Muscle of leg (tissue), 16 donors: Measurements from ENCODE around the gene JUN. TPM values are rescaled to one million over a fixed set of nuclear protein-coding genes. Genes with fewer than 3 reads are reported as not detected.

Experiments used
- DNase-seq: peaks from one replicate; pipeline ENCODE4 v3.0.0; 2013
- H3K27ac ChIP-seq: one replicate; pipeline ENCODE4 v1.5.1; 2013; ENCODE audit warnings: mild to moderate bottlenecking, low read length, control low read depth
- H3K27me3 ChIP-seq: one replicate; pipeline ENCODE4 v1.6.1; 2013; ENCODE audit warnings: low read length; ENCODE audit not compliant: control insufficient read depth, insufficient read depth
- H3K36me3 ChIP-seq: one replicate; pipeline ENCODE4 v1.6.1; 2013; ENCODE audit warnings: low read length; ENCODE audit not compliant: control insufficient read depth, insufficient read depth
- H3K4me1 ChIP-seq: one replicate; pipeline ENCODE4 v1.6.1; 2013; ENCODE audit warnings: low read length; ENCODE audit not compliant: control insufficient read depth, insufficient read depth
- H3K4me3 ChIP-seq: one replicate; pipeline ENCODE4 v1.5.1; 2013; ENCODE audit warnings: low read length, control low read depth
- H3K9me3 ChIP-seq: replicated peaks from 2 replicates; pipeline ENCODE4 v1.6.1; 2013; ENCODE audit warnings: low read depth, low read length; ENCODE audit not compliant: control insufficient read depth
- WGBS: methylation state at CpG from one replicate; pipeline ENCODE4 v1.1.5; 2013; ENCODE audit warnings: missing lambda C conversion rate; ENCODE audit not compliant: insufficient coverage; 5-methylcytosine and 5-hydroxymethylcytosine counted together
- long read RNA-seq, 11 donors: transcript quantifications; one replicate each; lab custom pipeline, GENCODE V29; 2026
- polyA plus RNA-seq, 8 donors: library from polyadenylated mRNA; unstranded; fragments of 120-200 nt; gene quantifications; one replicate each; pipeline versions ENCODE4 v1.2.1 to v1.2.3, GENCODE V29; 2013; ENCODE audit warnings: inconsistent platforms in 1 of 8, low replicate concordance in 1 of 8; ENCODE audit not compliant: insufficient read length in 8 of 8, insufficient read depth in 1 of 8
- total RNA-seq: library from RNA; stranded (reverse); fragments of 120-200 nt; gene quantifications from one replicate; pipeline ENCODE4 v1.2.4, GENCODE V29; 2013

The JUN gene
- 122 TPM for total RNA-seq
- 100 to 1,000 TPM in 7 of 8 donors, 10 to 100 TPM in 1; 73.2 to 282 (median 205) TPM for polyA plus RNA-seq
- long read RNA-seq, donor 1, transcript JUN-201 (1 exons, 3,540 nt), result major isoform, 170 of 170 reads
- long read RNA-seq, donor 1, partial matches to known transcripts, result 0 of 170 reads
- long read RNA-seq, donor 1, other reads (novel, unspliced or antisense), result 0 of 170 reads
- long read RNA-seq, donor 2, transcript JUN-201 (1 exons, 3,540 nt), result major isoform, 30 of 30 reads
- long read RNA-seq, donor 2, partial matches to known transcripts, result 0 of 30 reads
- long read RNA-seq, donor 2, other reads (novel, unspliced or antisense), result 0 of 30 reads
- long read RNA-seq, donor 3, transcript JUN-201 (1 exons, 3,540 nt), result major isoform, 289 of 289 reads
- long read RNA-seq, donor 3, partial matches to known transcripts, result 0 of 289 reads
- long read RNA-seq, donor 3, other reads (novel, unspliced or antisense), result 0 of 289 reads
- long read RNA-seq, donor 4, transcript JUN-201 (1 exons, 3,540 nt), result major isoform, 596 of 596 reads
- long read RNA-seq, donor 4, partial matches to known transcripts, result 0 of 596 reads
- long read RNA-seq, donor 4, other reads (novel, unspliced or antisense), result 0 of 596 reads
- long read RNA-seq, donor 5, transcript JUN-201 (1 exons, 3,540 nt), result major isoform, 489 of 489 reads
- long read RNA-seq, donor 5, partial matches to known transcripts, result 0 of 489 reads
- long read RNA-seq, donor 5, other reads (novel, unspliced or antisense), result 0 of 489 reads
- long read RNA-seq, donor 6, transcript JUN-201 (1 exons, 3,540 nt), result major isoform, 243 of 243 reads
- long read RNA-seq, donor 6, partial matches to known transcripts, result 0 of 243 reads
- long read RNA-seq, donor 6, other reads (novel, unspliced or antisense), result 0 of 243 reads
- long read RNA-seq, donor 7, transcript JUN-201 (1 exons, 3,540 nt), result major isoform, 427 of 427 reads
- long read RNA-seq, donor 7, partial matches to known transcripts, result 0 of 427 reads
- long read RNA-seq, donor 7, other reads (novel, unspliced or antisense), result 0 of 427 reads
- long read RNA-seq, donor 8, transcript JUN-201 (1 exons, 3,540 nt), result major isoform, 183 of 183 reads
- long read RNA-seq, donor 8, partial matches to known transcripts, result 0 of 183 reads
- long read RNA-seq, donor 8, other reads (novel, unspliced or antisense), result 0 of 183 reads
- long read RNA-seq, donor 9, transcript JUN-201 (1 exons, 3,540 nt), result major isoform, 362 of 362 reads
- long read RNA-seq, donor 9, partial matches to known transcripts, result 0 of 362 reads
- long read RNA-seq, donor 9, other reads (novel, unspliced or antisense), result 0 of 362 reads
- long read RNA-seq, donor 10, transcript JUN-201 (1 exons, 3,540 nt), result major isoform, 715 of 715 reads
- long read RNA-seq, donor 10, partial matches to known transcripts, result 0 of 715 reads
- long read RNA-seq, donor 10, other reads (novel, unspliced or antisense), result 0 of 715 reads
- long read RNA-seq, donor 11, transcript JUN-201 (1 exons, 3,540 nt), result major isoform, 334 of 334 reads
- long read RNA-seq, donor 11, partial matches to known transcripts, result 0 of 334 reads
- long read RNA-seq, donor 11, other reads (novel, unspliced or antisense), result 0 of 334 reads

DNA sequence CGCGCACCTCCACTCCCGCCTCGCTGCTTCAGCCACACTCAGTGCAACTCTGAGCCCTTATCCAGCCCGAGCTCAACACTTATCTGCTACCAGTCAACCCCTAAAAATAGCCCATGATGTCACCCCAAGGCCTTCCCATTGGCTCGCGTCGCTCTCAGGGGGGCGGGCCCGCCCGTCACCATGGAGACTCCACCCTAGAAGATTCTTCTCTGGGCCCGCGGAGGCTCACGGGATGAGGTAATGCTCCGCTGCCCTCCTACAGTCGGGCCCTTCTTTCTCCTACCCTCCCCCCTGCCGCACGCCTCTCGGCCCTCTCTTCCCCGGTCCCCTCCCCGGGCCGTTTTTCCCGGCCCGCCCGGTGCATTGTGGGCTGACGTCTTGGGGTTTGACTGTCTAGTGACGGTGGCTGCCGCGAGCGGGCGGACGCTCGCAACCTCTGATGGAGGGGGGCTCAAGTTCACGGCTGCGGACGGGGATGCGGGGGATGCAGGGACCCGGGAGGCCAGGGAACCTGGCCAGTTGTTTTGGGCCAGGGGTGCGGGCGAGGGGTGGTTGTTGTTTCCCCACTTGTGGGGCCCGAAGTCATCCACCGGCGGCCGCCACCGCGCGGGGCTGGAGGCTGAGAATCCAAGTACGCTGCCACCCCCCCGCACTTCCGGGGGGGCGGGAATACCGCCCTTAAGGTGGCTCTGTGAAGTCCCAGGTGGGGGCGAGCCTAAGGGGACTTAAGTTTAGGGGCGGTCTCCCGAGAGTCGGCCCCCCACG, at the start of gene JUN:
TSS of gene JUN (minus strand) at position 55 of the 765 bp plus-strand sequence. CDS start 977 bp downstream, outside the sequence.
- 0% methylated on average over 37 of the region's 57 CpGs for WGBS
- peaks cover 5% of the 10 kb centered on the region for H3K36me3 ChIP-seq
- peaks cover 2% of the 10 kb centered on the region for H3K9me3 ChIP-seq
- H3K4me3 ChIP-seq, result peak within 1 kb of the TSS; percentile 97
- H3K4me1 ChIP-seq, result peaks cover 12% of the 10 kb centered on the region
- DNase-seq, result peak; percentile 100
- H3K27ac ChIP-seq, result peak within 1 kb of the TSS; percentile 100
- H3K27me3 ChIP-seq, result no peaks in the 10 kb centered on the region

DNA sequence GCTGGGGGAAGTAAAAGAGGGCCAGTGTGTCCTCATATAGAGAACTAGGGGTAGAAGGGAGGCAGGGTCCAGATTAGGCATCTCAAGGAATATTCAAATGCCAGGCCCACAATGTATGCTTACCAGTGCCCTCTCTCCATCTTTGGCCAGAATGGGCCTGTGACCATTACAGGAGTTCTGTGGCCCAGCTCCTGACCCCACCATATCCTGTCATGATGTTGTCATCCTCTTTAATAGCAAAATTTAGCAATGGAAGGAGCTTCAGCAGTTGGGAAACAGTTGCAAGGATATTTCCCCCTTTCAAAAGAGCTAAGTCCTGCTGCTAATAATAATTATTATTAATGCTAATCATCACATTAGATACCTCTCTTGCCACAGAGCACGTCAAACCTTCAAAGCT, 49.3 kb upstream of the JUN start:
- Histone ChIP-seq H3K4me1 (no peaks in the 10 kb centered on the region), H3K27ac (no peak overlapping the region), H3K36me3 (no peaks in the 10 kb centered on the region), H3K4me3 (no peak overlapping the region), H3K27me3 (no peaks in the 10 kb centered on the region), H3K9me3 (peaks cover under 1% of the 10 kb centered on the region)
- no peak for DNase-seq
- no CpG with 5 or more reads among the region's 1 CpG for WGBS

DNA sequence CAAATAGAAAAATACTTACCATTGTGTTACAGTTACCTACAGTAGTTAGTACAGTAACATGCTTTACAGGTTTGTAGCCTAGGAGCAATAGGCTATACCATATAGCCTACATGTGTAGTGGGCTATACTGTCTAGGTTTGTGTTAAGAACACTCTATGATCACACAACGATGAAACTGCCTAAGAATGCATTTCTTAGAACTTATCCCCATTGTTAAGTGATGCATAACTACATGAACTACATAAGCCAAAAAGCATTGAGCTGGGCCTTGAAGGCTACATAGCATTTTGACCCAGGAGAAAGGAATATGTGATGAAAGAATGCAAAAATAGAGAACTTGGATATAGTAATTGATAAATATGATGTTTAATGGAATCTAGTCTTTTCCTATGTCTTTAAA, 46.4 kb upstream of the JUN start:
- Histone ChIP-seq H3K4me1 (no peaks in the 10 kb centered on the region), H3K36me3 (no peaks in the 10 kb centered on the region), H3K27ac (no peak overlapping the region), H3K4me3 (no peak overlapping the region), H3K9me3 (peaks cover 20% of the 10 kb centered on the region), H3K27me3 (no peaks in the 10 kb centered on the region)
- no peak for DNase-seq
- WGBS, result no CpG with 5 or more reads among the region's 1 CpG

DNA sequence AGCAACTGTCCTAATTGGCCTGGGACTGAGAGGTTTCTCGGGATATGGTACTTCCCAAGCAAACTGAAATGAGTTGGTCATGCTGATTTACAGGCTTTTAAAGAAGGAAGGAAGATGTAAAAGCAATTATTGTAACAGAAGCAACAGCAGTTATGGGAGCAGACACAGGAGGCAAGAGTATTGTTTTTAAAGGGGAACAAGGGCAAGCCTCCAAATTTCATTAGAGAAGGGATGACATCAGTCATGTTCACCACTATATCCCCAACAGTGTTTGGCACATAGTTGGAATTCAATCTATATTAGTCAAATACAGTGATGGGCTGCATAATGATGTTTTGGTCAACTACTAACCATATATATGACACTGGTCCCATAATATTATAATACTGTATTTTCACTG, 46.0 kb upstream of the JUN start:
- Histone ChIP-seq H3K27me3 (no peaks in the 10 kb centered on the region), H3K4me3 (no peak overlapping the region), H3K9me3 (peaks cover 20% of the 10 kb centered on the region), H3K27ac (no peak overlapping the region), H3K4me1 (peaks cover 2% of the 10 kb centered on the region), H3K36me3 (no peaks in the 10 kb centered on the region)
- WGBS, result 30% methylated on average over 1 of the region's 1 CpG
- DNase-seq, result no peak

DNA sequence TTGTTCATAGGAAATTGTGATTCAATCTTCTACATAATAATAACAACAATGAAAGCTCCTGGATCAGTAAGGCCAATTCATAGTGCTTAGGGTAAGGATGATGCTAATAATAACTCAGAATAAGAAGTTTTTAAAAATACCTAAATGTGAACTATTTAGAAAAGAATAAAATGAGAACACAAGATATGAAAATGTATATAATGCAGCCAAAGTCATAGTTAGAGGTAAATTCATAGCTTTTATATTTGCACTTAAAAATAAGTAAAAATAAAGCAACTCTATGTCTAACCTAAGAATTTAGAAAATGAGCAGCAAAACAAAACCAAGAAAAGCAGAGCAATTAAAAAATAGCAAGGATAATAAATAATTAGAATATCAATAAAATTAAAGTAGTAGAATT, 43.5 kb upstream of the JUN start:
- peaks cover 4% of the 10 kb centered on the region for H3K4me1 ChIP-seq
- no peak overlapping the region for H3K27ac ChIP-seq
- H3K36me3 ChIP-seq, result no peaks in the 10 kb centered on the region
- no peaks in the 10 kb centered on the region for H3K27me3 ChIP-seq
- H3K9me3 ChIP-seq, result peaks cover 20% of the 10 kb centered on the region
- H3K4me3 ChIP-seq, result no peak overlapping the region
- DNase-seq, result no peak

DNA sequence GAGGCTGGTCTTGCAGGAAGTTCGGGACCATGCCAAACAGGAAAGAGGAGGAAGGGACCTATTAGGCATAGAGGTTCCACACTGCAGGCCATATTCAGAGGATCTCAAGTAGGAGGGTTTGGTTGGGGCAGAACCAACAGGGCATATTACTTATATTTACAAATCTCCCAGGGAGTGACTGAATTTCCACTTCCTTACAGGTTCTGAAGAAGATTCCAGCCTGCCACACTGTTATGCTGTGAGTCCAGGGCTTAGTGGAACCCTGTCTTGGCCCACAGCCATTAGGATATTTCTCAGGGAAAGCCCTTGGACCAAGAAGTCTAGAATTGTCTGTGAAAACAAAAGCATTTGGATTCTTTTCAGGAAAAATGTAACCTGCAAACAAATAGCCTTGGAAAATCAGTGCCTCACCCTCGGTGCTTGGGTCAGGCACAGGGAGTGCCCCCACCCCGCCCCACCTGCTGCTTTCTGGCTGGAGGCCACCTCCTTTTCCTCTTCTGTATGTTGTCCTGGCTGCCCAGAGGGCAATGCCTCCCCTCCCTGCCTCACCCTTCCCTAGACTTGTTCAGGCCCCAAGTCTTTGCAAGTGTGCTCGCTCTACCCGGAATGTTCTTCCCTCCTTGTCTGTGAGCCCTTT, 41.0 kb upstream of the JUN start:
- Histone ChIP-seq H3K9me3 (peaks cover 20% of the 10 kb centered on the region), H3K4me1 (peaks cover 4% of the 10 kb centered on the region), H3K4me3 (no peak overlapping the region), H3K36me3 (no peaks in the 10 kb centered on the region), H3K27me3 (no peaks in the 10 kb centered on the region), H3K27ac (no peak overlapping the region)
- DNase-seq, result peak; percentile 18
- WGBS, result 60% methylated on average over 3 of the region's 5 CpGs

DNA sequence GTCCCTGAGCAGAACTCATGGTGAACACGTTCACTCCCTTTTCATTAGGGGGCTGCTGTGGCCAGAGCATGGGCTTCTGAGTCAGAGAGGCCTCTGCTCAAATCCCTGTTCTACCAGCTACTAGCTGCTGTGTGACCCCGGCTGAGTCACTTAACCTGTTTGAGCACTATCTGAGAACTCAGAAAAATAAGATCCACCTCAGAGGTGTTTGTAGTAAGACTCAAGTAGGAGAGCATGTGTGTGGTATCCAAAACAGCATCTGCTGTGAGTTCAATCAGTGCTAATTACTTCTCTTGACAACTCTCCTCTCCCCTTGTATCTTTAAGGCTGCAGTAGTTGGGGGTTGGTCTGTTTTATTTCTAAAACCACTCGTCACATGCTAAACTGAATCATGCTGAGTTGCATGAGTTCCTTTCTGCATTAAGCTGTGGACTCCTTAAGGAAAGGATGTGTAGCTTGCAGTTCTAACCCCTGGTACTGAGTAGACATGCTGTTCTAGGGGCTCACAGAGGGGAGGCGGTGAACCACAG, 39.7 kb upstream of the JUN start:
- Histone ChIP-seq H3K4me3 (no peak overlapping the region), H3K4me1 (peaks cover 4% of the 10 kb centered on the region), H3K36me3 (no peaks in the 10 kb centered on the region), H3K27ac (no peak overlapping the region), H3K9me3 (peaks cover 20% of the 10 kb centered on the region), H3K27me3 (no peaks in the 10 kb centered on the region)
- no peak for DNase-seq
- WGBS, result 17% methylated on average over 1 of the region's 4 CpGs

DNA sequence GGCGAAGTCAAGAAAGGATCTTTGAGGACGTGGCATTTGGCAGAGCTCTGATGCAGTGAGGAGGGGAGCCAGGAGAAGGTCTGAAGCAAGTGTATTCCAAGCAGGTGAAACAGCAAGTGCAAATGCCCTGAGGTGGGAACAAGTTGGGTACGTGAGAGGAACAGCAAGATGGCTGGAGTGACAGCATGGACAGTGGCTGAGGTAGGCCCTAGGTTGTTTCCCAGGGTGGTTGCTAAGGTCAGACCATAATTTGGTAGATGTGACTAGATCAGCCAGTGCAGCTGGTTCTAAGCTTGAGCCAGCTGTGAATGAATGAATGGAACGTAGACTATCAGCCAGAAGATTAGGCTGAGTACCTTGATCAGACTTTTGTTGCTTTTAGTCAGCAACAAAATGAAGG, 37.5 kb upstream of the JUN start:
- Histone ChIP-seq H3K36me3 (no peaks in the 10 kb centered on the region), H3K9me3 (peaks cover 1% of the 10 kb centered on the region), H3K27me3 (no peaks in the 10 kb centered on the region), H3K4me3 (no peak overlapping the region), H3K4me1 (peaks cover 7% of the 10 kb centered on the region), H3K27ac (no peak overlapping the region)
- no peak for DNase-seq
- 75% methylated on average over 3 of the region's 4 CpGs for WGBS
